Activated CD8-positive, alpha-beta memory T cell treated with anti-CD3 and anti-CD28 coated beads, Interleukin-2, amount 50 U/mL, for 1 hour (primary cell): ENCODE data around the gene WNT5B.

Experiments
- DNase-seq: peaks from one replicate; pipeline ENCODE4 v3.0.0-alpha.2; 2020; ENCODE audit errors: extremely low read depth

Gene WNT5B

GRCh38 chr12:1630133-1630826 is 1.2 kb downstream of the WNT5B start:
- DNase-seq: no peak

- DNase-seq: no peak
Observed at GRCh38 chr12:1630827-1631591, 2.0 kb downstream of the WNT5B start.

DNA sequence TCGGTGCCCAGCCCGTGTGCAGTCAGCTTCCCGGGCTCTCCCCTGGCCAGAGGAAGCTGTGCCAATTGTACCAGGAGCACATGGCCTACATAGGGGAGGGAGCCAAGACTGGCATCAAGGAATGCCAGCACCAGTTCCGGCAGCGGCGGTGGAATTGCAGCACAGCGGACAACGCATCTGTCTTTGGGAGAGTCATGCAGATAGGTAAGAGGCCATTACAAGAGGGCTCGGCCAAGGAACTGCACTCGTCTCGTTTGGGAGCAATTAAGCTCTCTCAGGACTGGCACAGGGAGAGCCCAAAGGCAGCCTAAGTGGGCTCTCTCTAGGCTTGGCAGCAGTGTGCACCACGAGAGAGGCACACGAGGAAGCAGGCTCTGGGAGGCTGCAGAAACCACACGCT is 3.7 kb downstream of the WNT5B start:
- no peak for DNase-seq

DNA sequence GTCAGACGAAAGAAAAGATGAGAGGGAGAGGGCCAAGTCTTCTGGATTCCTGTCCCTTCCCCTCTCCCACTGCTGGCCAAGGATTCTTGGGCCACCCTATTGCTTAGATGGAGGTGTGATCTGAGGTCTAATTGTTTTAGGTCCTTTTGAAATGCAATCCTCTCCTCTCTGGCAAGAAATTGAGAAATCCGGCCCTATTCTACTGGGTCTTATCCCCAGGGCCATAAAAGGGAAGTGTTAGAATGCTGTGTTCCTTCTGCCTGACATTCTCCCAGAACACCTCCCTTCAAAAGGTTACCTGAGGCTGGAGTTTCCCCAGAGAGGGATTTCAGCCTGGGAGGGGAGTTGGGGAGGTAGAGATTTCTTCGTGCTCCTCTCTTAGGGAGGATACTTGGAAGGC is 4.4 kb downstream of the WNT5B start:
- no peak for DNase-seq

DNA sequence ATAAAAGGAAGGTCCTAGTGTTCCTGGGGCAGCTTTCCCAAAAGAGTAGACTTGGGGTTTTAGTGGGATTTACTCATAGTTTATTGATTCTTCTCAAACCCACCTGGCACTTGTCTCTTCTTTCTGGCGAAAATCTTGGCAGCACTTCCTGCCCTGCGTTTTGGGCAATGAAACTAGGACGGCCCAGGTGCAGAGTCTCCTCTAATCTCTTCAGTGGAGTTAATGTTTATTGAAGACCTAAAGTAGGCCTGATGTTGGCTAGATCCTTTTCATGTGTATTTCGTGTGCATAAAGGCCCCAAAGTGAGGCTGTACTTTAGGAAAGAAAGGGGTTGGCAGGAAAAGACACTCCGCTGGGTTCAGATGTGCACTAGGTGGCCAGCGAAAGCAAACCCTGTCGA is 5.1 kb downstream of the WNT5B start:
- no peak for DNase-seq

DNA sequence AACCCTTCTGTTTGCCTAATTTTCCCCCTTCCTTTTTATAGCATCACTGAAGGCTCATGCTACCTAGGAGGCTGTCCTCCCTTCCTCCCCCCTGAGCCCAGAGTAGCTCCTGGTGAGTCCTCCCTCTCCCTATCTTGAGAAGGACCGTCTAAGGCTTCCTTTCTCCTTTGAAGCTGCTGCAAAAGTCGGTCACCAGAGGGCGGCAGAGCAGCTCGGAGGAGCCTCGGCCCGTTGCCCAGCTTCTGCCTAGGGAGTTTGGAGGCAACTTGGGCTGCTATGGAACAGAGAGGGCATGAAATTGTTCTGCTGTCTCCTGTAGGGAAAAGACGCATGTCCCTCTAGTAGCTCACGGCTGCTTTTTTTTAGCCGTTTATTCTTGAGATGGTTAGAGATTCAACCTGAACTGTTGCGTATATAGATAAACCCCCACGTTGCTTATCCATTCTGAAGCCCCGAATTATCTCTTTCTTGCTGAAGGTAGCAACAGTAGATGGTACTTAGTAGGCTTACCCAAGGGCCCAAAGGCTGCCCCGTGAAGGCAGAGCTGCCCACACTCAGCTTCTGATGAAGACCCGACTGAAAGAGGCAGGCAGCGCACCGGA is 5.7 kb downstream of the WNT5B start:
- peak; percentile 11 for DNase-seq

GRCh38 chr12:1635301-1636095 is 6.5 kb downstream of the WNT5B start:
- DNase-seq: no peak

- DNase-seq: no peak
Observed at GRCh38 chr12:1638203-1638602, 9.2 kb downstream of the WNT5B start.

DNA sequence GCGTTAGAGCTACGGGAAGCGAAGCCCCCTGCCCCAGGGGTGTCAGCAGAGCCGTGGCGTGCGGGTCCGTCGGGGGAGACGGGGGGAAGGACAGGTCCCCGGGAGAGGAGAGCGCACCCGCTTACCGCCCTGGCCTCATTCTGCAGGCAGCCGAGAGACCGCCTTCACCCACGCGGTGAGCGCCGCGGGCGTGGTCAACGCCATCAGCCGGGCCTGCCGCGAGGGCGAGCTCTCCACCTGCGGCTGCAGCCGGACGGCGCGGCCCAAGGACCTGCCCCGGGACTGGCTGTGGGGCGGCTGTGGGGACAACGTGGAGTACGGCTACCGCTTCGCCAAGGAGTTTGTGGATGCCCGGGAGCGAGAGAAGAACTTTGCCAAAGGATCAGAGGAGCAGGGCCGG is 10.5 kb downstream of the WNT5B start:
- no peak for DNase-seq

- DNase-seq: no peak
Observed at GRCh38 chr12:1640328-1641234, 11.6 kb downstream of the WNT5B start.

- DNase-seq: no peak
Observed at GRCh38 chr12:1642513-1642912, 13.5 kb downstream of the WNT5B start.

DNA sequence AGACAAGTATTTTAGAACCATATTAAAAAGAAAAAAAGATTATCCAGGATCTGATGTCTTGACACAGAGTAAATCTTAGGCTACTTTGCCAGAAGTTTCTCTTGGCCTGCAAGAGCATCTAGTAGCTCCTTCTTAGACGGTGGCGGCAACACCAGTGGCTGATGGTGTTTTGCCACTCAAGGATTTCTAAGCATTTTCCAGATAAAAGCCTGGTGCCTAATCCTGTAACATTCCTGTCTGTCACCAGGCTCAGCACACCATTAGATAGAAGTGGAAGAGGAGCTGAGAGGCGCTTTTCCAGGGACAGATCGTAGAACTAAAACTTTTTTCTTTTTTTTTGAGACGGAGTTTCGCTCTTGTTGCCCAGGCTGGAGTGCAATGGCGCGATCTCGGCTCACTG is 14.0 kb downstream of the WNT5B start:
- DNase-seq: no peak

DNA sequence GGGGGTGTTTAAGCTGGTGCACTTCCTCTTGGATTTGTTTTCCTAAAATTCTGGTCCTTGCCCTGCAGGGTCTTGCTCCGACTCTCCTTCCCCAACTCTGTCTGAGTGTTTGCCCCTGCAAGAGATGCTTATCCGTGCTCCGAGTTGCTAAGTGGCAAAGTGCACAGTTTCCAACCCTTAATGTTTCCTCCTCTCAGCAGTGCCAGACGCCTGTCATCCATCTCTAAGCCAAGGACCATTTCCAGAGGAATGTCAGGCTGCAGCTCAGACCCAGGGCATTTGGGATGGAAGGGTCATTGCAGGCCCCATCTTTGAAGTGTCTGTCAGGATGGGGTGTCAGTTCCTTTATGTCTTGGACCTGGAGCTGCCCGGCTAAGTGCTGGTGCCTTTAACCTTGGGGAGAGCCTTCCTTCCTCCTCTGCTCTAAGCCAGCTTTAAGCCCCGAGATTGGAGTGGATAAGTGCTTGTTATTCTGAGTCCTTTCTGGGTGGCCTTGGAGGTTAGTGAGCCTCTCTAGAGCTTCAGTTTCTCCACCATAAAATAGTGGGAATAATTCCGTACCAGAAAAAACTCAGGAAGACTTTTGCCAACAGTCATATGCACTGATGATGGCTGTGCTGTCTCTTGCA is 15.0 kb downstream of the WNT5B start:
- DNase-seq: no peak

DNA sequence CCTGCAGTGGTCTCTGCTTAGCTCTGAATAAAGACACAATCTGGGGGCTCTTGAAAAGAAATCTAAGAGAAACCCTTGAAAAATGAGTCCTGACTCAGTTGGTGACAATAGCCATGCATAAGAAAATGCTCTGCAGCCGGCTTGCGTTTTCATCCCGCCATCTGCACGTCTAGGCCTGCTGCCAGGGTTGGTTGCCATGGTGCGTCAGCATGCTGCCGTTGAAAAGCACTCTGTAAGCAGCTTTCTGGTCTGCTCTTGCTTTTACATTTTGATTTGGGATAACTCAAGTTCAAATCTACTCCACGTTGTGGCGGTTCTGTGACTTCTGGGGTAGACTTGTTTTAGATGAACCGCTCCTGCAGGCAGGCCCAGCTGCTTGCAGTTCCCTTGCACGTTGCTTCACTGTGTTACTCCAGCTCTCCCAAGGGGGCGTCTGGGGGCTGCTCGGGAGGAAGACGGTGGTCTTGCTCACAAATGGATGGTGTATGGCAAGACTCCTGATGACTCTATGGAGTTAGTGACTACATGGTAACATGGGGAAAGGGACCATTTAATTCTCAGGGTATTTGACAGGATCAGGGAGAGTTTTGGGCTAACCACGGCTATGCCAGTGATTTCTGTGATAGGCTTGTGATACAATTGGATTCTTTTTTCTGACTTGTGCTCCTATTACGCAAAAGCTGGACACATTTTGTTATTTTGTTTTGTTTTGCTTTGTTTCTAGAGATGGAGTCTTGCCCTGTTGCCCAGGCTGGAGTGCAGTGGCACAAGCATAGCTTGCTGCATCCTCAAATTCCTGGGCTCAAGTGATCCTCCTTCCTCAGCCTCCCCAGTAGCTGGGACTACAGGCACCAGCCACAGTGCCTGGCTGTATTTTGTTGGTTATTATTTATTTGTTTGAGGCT is 15.8 kb downstream of the WNT5B start:
- DNase-seq: no peak

DNA sequence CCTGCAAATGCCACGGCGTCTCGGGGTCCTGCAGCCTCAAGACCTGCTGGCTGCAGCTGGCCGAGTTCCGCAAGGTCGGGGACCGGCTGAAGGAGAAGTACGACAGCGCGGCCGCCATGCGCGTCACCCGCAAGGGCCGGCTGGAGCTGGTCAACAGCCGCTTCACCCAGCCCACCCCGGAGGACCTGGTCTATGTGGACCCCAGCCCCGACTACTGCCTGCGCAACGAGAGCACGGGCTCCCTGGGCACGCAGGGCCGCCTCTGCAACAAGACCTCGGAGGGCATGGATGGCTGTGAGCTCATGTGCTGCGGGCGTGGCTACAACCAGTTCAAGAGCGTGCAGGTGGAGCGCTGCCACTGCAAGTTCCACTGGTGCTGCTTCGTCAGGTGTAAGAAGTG is 16.8 kb downstream of the WNT5B start:
- no peak for DNase-seq

DNA sequence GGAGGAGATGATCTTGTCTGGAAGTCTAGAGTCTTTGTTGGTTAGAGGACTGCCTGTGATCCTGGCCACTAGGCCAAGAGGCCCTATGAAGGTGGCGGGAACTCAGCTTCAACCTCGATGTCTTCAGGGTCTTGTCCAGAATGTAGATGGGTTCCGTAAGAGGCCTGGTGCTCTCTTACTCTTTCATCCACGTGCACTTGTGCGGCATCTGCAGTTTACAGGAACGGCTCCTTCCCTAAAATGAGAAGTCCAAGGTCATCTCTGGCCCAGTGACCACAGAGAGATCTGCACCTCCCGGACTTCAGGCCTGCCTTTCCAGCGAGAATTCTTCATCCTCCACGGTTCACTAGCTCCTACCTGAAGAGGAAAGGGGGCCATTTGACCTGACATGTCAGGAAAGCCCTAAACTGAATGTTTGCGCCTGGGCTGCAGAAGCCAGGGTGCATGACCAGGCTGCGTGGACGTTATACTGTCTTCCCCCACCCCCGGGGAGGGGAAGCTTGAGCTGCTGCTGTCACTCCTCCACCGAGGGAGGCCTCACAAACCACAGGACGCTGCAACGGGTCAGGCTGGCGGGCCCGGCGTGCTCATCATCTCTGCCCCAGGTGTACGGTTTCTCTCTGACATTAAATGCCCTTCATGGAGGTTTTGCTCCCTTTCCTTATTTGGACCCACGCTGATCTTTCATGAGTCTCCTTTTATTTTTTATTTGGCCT is 17.7 kb downstream of the WNT5B start:
- no peak for DNase-seq

- DNase-seq: no peak
Observed at GRCh38 chr12:1647285-1647669, 18.2 kb downstream of the WNT5B start.

DNA sequence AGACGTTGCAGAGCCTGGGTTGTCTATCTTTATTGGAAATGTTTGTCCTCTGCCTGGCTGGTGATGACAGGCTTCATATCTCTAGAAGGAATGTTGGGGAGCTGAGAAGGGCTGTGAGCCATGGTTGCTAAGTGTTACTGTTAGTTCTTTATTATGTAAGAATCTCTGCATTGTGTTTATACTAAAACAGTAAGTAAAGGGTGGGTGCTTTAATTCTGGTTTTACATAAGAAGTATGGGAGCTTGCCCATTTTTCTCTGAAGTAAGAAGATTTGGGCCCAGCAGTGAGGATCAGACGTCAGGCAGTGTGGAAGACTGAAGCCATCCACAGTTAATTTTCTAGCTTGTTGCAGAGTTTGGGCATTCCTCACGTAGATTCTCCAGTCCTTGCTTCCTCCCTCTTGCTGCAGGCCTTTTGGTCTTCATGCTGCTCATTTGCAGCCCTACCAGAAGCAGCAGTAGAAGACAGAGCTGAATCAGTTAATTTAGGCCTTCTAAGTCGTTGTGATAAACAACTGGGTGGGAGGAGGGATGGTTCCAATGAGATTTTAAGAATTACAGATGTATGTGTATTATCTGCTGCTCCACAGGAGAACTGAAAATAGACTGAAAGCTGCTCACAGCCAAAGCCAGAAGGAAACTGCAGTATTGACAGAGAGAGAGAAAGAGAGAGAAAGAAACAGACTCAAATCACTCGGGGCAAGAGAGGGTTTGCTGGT is 21.4 kb downstream of the WNT5B start:
- DNase-seq: no peak
